ENCODE data around the gene NLGN4Y.

DNA sequence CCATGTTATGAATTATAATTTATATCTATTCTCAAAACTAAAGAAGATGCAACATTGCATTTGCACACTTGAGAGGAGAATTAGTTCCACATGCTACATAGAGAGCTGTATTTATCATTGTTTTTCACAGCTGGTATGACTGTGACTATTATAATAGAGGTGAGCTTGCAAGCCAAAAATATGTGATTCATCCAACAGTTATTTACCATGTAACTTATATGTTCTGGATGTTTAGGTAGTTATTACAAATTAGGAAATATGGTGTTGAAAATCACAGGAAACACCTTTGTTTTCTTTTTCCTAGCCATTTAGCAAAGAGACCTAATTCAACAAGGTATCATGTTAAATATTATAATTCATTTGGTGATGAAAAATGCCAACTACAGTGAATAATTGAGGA is 183.8 kb downstream of the NLGN4Y start:
- TF ChIP-seq, protein P1, sequence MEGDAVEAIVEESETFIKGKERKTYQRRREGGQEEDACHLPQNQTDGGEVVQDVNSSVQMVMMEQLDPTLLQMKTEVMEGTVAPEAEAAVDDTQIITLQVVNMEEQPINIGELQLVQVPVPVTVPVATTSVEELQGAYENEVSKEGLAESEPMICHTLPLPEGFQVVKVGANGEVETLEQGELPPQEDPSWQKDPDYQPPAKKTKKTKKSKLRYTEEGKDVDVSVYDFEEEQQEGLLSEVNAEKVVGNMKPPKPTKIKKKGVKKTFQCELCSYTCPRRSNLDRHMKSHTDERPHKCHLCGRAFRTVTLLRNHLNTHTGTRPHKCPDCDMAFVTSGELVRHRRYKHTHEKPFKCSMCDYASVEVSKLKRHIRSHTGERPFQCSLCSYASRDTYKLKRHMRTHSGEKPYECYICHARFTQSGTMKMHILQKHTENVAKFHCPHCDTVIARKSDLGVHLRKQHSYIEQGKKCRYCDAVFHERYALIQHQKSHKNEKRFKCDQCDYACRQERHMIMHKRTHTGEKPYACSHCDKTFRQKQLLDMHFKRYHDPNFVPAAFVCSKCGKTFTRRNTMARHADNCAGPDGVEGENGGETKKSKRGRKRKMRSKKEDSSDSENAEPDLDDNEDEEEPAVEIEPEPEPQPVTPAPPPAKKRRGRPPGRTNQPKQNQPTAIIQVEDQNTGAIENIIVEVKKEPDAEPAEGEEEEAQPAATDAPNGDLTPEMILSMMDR (conservative IDR thresholded peaks at IDR 0.05 in 1 of 2, IDR thresholded peaks at IDR 0.05 in 1 of 2; ENCODE audit: low read depth in 1 of 2, low read length in 2 of 2) = no peak
- no peak for TF ChIP-seq EZH2 (IDR thresholded peaks at IDR 0.05; ENCODE audit: low read length, missing control alignments)
